Measurements from ENCODE around the gene C1orf159. TPM values are rescaled to one million over a fixed set of nuclear protein-coding genes. Genes with fewer than 3 reads are reported as not detected.
A peak's percentile ranks its signal among the peaks of the same experiment; 100 is the strongest.

Gene C1orf159
- total and polyA plus RNA-seq, 9 of the 15 experiments (the other 6 are each of a cell fraction or from before 2014, with no cell fraction given), result 0.28 to 54.9 (median 10.6) TPM

GRCh38 chr1:1052003-1052840 is 63.7 kb downstream of the C1orf159 start (continued):
- TF ChIP-seq ZMIZ1 (IDR thresholded peaks at IDR 0.05; ENCODE audit: low read depth in 2 of 2, low read length in 2 of 2) (no peak), ZNF124 (CRISPR knock-in tag; IDR thresholded peaks at IDR 0.05) (0 out of 2 replicates have a peak, but pooled peaks have one; percentile 51), KDM1A (IDR thresholded peaks at IDR 0.05) (peak in 1 of 2 experiments; percentile 73; a peak in 1 of 4 replicates), SUPT5H (IDR thresholded peaks at IDR 0.05) (no peak), IRF2 (CRISPR knock-in tag; IDR thresholded peaks at IDR 0.05) (0 out of 2 replicates have a peak, but pooled peaks have one; percentile 26), MED1 (CRISPR knock-in tag; IDR thresholded peaks at IDR 0.05; ENCODE audit: borderline replicate concordance) (no peak), CGGBP1 (CRISPR knock-in tag; IDR thresholded peaks at IDR 0.05) (no peak)
